NCI-H1092 (cell line): Measurements from ENCODE around the gene ANAPC15.
"Not testable (repeated sequence)": the region's sequence is repeated elsewhere in the genome, so short reads cannot be mapped to it uniquely, and the experiment has no call there.

ENCODE experiments used
- DNase-seq: peaks from one replicate; lab custom pipeline; 2025; lab: John Stamatoyannopoulos, UW

The ANAPC15 gene

GRCh38 chr11:72112143-72112977, at the start of gene ANAPC15:
Gene ANAPC15, minus strand, starts transcription at chr11:72112695. Its CDS starts 1,419 bp downstream, at chr11:72111276.
- peak; percentile 100 for DNase-seq

- DNase-seq, result no peak
Measured at GRCh38 chr11:72160319-72160718, 47.8 kb upstream of the ANAPC15 start.

GRCh38 chr11:72157131-72157530, 44.6 kb upstream of the ANAPC15 start:
- no peak for DNase-seq

- DNase-seq, result no peak
Measured at GRCh38 chr11:72155751-72156150, 43.3 kb upstream of the ANAPC15 start.

GRCh38 chr11:72154816-72155215, 42.3 kb upstream of the ANAPC15 start:
- DNase-seq, result no peak

GRCh38 chr11:72153874-72154273, 41.4 kb upstream of the ANAPC15 start:
- DNase-seq, result not testable (repeated sequence)

GRCh38 chr11:72150882-72151281, 38.4 kb upstream of the ANAPC15 start:
- no peak for DNase-seq

GRCh38 chr11:72146625-72147024, 34.1 kb upstream of the ANAPC15 start:
- no peak for DNase-seq

GRCh38 chr11:72144807-72145565, 32.5 kb upstream of the ANAPC15 start:
- no peak for DNase-seq

GRCh38 chr11:72142543-72142942, 30.0 kb upstream of the ANAPC15 start:
- DNase-seq, result not testable (repeated sequence)

GRCh38 chr11:72142086-72142485, 29.6 kb upstream of the ANAPC15 start:
- not testable (repeated sequence) for DNase-seq

- no peak for DNase-seq
Measured at GRCh38 chr11:72141066-72141465, 28.6 kb upstream of the ANAPC15 start.

- no peak for DNase-seq
Measured at GRCh38 chr11:72140661-72141060, 28.2 kb upstream of the ANAPC15 start.

GRCh38 chr11:72139500-72139899, 27.0 kb upstream of the ANAPC15 start:
- DNase-seq, result no peak

GRCh38 chr11:72138821-72139390, 26.4 kb upstream of the ANAPC15 start:
- no peak for DNase-seq

- DNase-seq, result no peak
Measured at GRCh38 chr11:72136684-72137262, 24.3 kb upstream of the ANAPC15 start.

- DNase-seq, result no peak
Measured at GRCh38 chr11:72135891-72136683, 23.6 kb upstream of the ANAPC15 start.

- not testable (repeated sequence) for DNase-seq
Measured at GRCh38 chr11:72135473-72135872, 23.0 kb upstream of the ANAPC15 start, which contains the start of gene FOLR3. Gene FOLR3, plus strand, starts transcription at chr11:72135725. Its CDS starts 228 bp downstream, at chr11:72135953.

GRCh38 chr11:72132646-72133045, 20.2 kb upstream of the ANAPC15 start:
- DNase-seq, result no peak

GRCh38 chr11:72129381-72129780, 16.9 kb upstream of the ANAPC15 start:
- no peak for DNase-seq

GRCh38 chr11:72127923-72128322, 15.4 kb upstream of the ANAPC15 start:
- no peak for DNase-seq
